HUDEP-2 (cell line): Measurements from ENCODE around the gene NUDT17.

Experiments
- DNase-seq, 76 experiments: peaks; one replicate each; lab custom pipeline; 2025; ENCODE audit not compliant: unreplicated experiment in 76 of 76; lab: John Stamatoyannopoulos, UW

NUDT17 gene

GRCh38 chr1:145886816-145887215 is 41.4 kb downstream of the NUDT17 start:
- DNase-seq: no peak

GRCh38 chr1:145887631-145888030 is 42.2 kb downstream of the NUDT17 start:
- DNase-seq: no peak

DNA sequence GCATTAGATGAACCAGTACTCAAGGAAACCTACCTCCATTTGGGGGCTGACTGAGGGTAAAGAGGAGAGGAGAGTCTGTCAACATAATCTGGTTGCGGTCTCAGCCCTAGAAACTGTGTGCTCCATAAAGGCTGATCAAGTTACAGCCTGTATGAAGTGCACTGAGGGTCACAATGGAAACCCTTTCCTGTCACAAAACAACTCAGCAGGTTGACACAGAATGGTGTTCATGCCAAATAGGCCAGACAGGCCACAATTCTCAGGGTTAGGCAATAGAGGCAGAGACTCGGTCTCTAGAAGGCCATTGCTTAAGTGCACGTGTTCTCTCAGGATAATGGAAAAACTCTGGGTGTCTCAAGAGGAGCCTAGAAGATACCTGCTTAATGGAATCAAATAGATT is 44.3 kb downstream of the NUDT17 start:
- no peak for DNase-seq

- DNase-seq: no peak
These were observed 45.7 kb downstream of the NUDT17 start for GRCh38 chr1:145891143-145891542.

- peak in 66 of 76 experiments; percentile 10 to 77 (median 60) for DNase-seq
These were observed 46.4 kb downstream of the NUDT17 start for GRCh38 chr1:145891587-145892485.

DNA sequence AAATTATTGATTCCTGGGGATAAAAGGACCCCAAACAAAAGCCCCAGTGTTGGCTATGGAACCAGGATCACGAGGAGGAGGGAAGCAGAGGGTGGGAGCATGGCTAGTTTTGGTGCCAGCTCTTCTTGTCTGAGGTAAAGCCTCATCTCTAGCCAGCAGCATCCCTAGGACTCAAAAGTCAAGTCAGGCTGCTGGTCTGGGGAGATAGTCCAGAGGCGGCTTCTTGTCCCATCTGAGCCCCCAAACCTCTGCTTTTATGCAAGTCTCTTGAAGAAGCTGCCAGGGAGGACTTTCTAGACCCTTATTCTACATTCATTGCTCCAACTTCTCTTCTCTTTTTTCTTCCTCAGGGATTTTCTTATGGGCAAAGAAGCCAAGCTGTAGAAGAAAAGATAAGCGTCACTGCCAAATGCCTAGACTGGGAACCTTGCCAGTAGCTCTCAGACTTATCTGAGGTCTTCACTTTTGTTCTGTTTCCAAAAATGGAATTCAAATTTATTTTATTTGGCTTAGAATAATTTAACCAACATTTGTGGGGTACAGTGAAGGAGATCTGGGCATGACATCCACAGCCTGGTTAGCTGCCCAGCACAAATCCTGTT is 47.2 kb downstream of the NUDT17 start:
- DNase-seq: peak in 58 of 76 experiments; percentile 6 to 69 (median 36)

- DNase-seq: no peak
These were observed 48.1 kb downstream of the NUDT17 start for GRCh38 chr1:145893306-145894055.

DNA sequence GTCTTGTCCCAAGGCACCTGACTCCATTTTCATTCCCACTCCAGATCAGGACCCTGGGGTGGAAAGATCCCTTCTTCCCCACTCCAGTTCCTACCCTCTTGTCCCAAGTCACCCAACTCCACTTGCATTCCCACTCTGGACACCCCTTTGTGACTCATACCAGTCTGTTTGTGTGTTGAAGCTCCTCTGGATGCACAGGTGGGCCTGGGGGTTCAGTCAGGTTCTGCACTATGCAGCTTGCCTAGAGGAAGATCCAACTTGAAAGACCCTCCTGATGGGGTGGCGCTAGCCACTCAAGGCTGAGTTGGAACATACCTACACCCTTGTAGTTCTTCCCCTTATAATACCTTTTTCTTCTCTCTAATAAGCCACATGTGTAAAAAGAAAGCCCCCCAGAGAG is 50.0 kb downstream of the NUDT17 start:
- no peak for DNase-seq

DNA sequence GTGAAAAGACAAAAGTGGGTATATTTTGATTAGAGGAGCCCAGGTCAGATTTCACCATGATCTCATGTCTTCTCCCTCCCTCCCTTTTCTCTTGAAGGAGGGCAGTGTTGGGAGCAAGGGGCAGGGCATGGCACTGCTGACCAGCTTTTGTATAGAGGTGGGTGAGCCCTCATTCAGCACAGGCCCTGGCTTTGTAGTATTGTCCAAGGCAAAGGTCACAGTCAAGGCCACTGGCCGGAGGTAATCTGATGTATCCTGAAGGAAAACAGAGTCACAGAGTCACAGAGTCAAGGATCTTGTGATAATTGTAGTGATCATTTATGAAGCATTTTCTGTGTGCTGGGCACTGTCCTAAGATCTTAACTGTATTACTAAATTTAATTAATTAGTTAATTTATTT is 52.5 kb downstream of the NUDT17 start:
- DNase-seq: no peak
